Inflammatory macrophage (primary cell): ENCODE results near the gene ZBTB39.
"Not testable (repeated sequence)": the region's sequence is repeated elsewhere in the genome, so short reads cannot be mapped to it uniquely, and the experiment has no call there.

ENCODE experiments used
- DNase-seq, 2 donors: peaks; one replicate each; pipeline ENCODE4 v3.0.0-alpha.2; 2020 to 2022

Gene ZBTB39

DNA sequence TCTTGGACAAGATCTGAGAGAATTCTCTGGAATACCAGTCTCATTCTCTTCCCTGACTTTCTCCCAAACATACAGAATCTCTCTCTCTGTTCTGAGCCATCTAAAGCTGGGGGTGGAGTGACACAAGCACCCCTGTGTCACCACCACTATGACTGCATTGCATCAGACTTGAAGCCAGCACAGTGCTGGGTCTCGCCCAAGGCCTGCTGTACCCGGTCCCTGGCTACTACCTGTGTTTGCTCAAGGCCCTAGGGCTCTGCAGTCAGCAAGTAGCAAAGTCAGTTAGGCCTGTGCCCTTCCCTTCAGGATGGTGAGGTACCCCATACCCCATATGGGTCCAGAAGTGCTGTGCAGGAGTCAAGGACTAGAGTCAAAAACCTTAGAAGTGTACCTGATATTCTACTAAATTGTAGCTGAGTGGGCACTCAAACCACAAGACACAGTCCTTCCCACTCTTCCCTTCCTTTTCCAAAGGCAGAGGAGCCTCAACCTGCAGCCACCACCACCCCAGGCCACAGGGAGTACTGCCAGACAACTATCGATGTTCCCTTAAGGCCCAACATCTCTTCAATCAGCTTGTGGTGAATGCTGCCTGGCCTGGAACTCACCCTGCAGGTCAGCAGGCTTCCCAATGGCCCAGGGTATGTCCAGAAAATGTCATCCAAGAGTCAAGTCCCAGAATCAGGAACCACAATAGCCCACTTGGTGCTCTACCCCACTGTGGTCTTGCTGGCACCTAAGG, 27.8 kb downstream of the ZBTB39 start:
- DNase-seq: peak; percentile 13 to 39

DNA sequence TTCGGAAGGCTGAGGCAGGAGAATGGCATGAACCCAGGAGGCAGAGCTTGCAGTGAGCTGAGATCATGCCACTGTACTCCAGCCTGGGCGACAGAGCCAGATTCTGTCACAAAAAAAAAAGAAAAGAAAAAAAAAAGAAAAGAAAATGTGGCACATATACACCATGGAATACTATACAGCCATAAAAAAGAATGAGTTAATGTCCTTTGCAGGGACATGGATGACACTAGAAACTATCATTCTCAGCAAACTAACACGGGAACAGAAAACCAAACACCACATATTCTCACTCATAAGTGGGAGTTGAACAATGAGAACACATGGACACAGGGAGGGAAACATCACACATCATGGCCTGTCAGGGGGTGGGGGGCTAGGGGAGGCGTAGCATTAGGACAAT, 29.0 kb downstream of the ZBTB39 start:
- DNase-seq: not testable (repeated sequence)

DNA sequence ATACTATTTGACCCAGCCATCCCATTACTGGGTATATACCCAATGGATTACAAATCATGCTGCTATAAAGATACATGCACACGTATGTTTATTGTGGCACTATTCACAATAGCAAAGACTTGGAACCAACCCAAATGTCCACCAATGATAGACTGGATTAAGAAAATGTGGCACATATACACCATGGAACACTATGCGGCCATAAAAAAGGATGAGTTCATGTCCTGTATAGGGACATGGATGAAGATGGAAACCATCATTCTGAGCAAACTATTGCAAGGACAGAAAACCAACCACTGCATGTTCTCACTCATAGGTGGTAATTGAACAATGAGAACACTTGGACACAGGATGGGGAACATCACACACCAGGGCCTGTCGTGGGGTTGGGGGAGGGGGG, 32.1 kb downstream of the ZBTB39 start:
- DNase-seq: not testable (repeated sequence)

DNA sequence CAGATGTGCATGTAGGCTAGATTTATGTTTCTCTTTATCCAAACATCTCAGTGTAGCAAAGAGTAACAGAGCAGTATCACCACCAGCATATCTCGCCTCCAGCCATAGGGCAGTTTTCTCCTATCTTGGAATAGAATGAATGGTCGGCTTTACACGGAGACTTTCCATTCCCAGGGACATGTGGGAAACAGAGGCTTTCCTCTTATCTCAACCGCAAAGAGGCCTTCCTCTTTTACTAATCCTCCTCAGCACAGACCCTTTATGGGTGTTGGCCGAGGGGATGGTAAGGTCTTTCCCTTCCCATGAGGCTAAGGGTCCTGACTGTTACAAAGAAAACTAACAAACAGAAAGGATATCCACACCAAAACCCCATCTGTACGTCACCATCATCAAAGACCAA, 37.4 kb downstream of the ZBTB39 start:
- not testable (repeated sequence) for DNase-seq

DNA sequence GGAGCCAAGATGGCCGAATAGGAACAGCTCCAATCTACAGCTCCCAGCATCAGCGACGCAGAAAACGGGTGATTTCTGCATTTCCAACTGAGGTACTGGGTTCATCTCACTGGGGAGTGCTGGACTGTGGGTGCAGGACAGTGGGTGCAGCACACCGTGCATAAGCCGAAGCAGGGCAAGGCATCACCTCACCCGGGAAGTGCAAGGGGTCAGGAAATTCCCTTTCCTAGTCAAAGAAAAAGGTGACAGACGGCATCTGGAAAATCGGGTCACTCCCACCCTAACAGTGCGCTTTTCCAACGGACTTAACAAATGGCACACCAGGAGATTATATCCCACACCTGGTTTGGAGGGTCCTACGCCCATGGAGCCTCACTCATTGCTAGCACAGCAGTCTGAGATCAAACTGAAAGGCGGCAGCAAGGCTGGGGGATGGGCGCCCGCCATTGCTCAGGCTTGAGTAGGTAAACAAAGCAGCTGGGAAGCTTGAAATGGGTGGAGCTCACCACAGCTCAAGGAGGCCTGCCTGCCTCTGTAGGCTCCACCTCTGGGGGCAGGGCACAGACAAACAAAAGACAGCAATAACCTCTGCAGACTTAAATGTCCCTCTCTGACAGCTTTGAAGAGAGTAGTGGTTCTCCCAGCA, 40.2 kb downstream of the ZBTB39 start:
- not testable (repeated sequence) for DNase-seq

DNA sequence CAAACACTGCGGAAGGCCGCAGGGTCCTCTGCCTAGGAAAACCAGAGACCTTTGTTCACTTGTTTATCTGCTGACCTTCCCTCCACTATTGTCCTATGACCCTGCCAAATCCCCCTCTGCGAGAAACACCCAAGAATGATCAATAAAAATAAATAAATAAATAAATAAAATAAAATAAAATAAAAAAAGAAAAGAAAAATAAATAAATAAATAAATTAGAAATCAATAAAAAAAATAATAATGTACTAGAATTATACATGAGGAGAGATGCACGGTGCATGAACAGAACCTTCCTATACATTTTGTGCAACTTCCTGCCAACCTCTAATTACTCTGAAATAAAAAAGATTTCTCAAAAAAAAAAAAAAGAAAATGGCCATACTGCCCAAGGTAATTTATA, 41.2 kb downstream of the ZBTB39 start:
- not testable (repeated sequence) for DNase-seq

DNA sequence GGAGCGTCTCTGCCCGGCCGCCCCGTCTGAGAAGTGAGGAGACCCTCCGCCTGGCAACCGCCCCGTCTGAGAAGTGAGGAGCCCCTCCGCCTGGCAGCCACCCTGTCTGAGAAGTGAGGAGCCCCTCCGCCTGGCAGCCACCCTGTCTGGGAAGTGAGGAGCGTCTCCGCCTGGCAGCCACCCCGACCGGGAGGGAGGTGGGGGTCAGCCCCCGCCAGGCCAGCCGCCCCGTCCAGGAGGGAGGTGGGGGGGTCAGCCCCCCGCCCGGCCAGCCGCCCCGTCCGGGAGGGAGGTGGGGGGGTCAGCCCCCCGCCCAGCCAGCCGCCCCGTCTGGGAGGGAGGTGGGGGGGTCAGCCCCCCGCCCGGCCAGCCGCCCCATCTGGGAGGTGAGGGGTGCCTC, 42.8 kb downstream of the ZBTB39 start:
- not testable (repeated sequence) for DNase-seq

DNA sequence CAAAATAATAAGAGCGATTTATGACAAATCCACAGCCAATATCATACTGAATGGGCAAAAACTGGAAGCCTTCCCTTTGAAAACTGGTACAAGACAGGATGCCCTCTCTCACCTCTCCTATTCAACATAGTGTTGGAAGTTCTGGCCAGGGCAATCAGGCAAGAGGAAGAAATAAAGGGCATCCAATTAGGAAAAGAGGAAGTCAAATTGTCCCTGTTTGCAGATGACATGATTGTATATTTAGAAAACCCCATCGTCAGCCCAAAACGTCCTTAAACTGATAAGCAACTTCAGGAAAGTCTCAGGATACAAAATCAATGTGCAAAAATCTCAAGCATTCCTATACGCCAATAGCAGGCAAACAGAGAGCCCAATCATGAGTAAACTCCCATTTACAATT, 44.1 kb downstream of the ZBTB39 start:
- not testable (repeated sequence) for DNase-seq

DNA sequence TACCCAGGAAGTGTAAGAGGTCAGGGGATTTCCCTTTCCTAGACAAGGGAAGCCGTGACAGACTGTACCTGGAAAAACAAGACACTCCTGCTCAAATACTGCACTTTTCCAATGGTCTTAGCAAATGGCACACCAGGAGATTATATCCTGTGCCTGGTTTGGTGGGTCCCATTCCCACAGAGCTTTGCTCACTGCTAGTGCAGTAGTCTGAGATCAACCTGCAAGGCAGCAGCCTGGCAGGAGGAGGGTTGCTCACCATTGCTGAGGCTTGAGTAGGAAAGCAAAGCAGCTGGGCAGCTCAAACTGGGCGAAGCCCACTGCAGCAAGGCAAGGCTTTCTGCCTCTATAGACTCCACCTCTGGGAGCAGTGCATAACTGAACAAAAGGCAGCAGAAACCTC, 47.9 kb downstream of the ZBTB39 start:
- DNase-seq: no peak

DNA sequence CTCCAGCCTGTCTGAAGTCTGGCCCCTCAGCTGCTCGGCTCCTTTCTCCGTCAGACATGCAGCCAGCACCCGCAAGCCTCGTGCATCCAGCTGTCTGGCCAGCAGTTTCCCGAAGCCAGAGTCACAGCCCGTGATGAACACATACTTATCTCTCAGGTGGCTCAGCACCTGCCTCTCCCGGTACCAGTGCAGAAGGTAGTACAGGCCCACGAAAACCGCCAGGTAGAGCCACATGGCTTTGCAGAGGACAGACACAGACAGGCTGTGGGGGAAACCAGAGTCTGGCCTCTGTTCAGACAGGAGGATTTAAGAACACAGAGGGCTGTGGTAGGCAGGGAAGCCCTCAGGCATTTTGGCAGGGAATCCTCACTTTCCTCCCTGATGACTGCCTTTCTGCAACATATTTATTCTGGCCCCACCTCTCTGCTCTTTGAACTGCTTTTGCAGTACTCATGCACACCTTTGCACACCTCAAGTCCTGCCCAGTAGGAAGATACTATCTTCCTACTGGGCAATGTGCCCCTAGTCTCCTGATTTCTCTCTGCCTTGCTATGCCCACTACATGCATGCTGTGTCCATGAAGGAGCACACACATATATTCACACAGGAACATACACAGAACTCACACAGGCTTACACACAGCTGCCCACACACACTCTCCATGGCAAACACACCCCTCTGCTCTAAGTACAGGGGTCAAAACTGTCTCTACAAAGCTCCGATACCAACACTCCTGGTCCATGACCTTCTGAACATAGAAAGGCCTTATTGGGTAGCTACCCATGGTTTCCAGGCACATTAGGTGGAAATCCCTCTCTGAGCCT, 48.9 kb downstream of the ZBTB39 start, which contains the start of gene RDH16:
Gene RDH16 (minus strand): TSS at position 380 of the 824 bp plus-strand sequence. CDS start 146 bp downstream, at position 234.
- DNase-seq: no peak

DNA sequence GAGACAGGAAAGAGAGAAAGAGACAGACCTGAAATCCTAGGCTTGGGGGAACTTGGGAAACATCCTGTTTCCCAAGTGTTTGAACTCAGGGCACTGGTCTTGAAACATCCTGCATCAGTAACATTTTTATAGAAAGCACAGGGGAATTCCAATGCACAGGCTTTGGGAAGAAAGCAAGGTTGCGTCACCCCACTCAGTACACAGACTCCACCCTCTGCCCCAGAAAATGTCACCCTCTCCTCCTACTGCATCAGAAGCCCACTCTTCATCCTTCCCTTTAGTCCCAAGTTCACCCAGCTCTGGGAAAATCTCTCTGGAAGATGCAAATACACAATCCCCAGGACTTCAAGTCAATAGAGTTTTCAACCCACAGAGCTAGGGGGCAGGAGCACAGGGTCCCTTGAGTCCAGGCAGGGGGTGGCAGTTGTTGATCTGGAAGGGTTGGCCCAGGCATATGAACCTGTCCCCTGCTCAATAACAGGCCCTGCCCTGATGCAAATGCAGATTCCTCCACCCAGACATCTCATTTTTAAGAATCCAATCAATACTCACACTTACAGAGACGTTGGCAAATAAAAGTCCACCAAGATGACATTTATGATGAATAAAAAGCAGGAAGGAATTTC, 50.6 kb downstream of the ZBTB39 start:
- peak in 1 of 2 donors; percentile 46 for DNase-seq

DNA sequence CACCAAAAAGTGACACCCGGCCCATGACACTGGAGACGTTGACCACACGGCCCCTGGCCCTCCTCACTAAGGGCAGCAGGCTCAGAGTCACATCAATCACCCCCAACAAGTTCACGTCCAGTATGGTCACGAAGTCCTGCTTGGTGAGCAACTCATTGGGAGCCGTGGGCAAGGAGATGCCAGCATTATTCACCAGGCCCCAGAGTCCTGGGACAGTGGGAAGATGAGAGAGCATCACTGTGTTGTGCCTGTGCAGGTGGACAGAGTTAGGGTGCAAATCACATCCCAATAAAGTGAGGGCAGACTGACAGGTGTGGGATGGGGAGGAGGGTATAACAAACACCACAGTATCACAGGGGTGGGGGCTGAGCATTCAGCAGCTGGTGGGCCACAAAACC, 51.4 kb downstream of the ZBTB39 start:
- no peak for DNase-seq

DNA sequence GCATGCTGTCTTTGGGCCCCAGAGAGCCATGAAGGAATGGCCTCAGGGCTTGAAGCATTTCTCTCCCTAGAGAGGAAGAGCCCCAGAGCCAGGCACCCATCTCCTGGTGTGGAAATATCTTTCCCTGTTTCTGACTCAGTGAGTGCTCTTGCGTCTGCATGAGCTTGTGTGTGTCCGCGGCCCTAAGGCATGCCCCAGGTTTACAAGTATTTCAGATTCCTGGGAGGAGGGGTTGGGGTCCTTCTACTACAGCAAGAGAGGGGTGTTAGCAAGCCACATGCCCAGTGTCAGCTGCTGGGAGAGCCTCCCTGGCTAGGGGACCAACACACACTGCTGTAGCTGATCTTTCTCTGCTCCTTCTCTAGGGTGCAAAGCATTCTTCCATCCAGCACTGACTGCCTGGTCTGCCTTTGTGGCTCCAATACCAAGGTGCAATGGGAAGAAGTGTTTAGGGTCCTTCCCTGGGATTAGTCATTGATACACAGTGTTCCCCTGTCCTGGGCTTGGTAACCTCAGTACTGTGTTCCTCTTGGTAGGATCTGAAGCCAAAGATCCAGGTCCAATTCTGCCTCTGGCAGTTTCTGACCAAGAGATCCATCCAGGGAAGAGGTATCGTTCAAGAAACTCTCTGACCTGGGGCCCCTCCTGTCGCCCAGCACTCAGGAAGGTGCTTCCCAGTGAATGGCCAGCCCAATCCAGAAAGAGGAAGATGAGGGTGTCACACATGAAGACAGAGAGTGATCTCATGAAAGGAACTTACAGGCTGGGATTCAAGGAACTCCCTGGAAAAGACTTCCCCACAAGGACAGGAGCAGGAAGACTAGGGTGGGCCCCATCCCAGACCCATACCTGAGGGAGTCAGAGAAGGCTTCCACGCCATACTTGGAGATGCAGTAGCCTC, 52.0 kb downstream of the ZBTB39 start:
- no peak for DNase-seq

DNA sequence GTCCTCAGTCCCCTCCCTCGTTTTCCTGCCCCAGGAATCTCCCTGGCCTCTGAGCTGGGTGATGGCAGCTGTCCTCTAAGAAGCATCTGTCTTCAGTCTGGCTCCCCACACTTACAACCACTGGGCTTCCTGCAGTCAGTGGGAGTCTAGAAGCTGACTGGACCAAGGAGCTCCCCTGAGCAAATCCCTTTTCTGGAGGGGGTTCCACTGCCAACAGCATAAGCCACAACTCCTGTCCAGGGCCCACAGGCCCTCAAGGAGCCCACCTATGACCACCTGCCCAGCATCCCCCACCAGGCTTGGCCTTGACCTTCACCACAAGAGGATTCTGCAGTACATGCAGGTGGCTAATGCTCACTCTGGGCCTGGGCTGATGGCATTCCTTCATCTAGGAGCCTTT, 53.0 kb downstream of the ZBTB39 start:
- DNase-seq: no peak

DNA sequence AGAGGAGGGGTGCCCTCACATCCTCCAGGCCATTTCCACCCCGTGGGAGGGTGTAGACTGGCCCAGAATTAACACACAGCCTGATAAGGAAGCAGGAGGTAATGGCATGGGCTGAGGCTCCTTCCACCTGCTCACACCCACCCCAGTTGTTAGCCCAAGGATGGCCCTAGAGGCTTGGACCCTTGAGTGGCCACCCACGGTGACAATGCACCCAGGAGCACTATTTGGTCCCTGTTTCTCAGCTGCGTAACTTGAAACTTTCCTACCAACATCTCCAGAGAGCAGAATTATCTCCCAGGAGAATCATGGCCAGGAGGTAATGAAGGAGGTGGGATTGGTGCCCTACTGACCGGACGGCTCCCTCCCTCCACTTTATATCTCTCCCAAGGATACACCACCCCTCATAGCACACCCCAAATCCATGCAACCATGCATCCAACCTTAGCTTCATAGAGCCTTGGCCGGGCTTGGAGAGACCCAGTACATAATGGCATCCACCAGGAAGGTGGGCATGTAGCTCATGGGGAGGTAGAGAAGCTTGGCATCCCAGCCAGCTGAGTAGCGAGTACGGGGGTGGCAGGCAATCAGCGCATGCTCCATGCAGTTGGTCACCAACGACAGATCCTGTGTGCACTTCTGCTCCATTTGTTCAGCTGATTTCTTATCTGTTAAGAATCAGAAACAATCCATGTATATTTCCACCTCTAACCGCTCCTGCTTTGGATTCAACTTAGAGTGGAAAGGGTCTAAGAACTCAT, 54.6 kb downstream of the ZBTB39 start:
- no peak for DNase-seq

DNA sequence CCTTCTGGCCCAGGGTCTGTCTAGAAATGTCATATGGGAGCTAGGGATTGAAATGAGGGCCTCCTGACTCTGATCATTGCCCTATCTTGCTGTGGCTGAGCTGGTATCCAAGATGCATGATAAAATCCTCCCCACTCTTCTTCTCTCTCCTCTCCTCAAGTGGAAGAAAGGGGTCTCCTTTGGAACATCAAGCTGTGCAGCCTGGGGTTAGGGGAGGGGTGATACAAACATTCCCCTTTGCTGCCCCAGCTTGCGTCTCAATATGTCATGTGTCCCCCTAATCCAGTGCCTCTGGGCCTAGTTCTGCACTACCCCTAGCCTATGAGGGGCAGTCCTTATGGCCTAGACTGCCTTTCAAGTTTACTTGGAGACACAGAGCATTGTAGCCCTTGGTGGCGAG, 57.5 kb downstream of the ZBTB39 start:
- DNase-seq: no peak
